ENCODE data around the gene EPHA6.

DNA sequence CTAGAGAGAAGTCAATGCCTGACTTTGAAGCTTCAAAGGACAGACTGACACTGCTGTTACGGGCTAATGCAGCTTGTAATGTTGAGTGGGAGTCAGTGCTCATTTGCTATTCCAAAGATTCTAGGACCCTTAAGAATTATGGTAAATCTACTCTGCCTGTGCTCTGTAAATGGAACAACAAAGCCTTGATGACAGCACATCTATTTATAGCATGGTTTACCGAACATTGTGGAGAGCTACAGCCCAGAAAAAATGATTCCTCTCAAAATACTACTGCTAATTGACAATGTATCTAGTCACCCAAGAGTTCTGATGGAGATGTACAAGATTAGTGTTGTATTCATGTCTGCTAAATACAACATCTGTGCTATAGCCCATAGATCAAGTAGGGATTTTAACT lies 262.3 kb downstream of the EPHA6 start:
- no peak for TF ChIP-seq POLR2AphosphoS5 (IDR thresholded peaks at IDR 0.05)
- TF ChIP-seq, protein P1, sequence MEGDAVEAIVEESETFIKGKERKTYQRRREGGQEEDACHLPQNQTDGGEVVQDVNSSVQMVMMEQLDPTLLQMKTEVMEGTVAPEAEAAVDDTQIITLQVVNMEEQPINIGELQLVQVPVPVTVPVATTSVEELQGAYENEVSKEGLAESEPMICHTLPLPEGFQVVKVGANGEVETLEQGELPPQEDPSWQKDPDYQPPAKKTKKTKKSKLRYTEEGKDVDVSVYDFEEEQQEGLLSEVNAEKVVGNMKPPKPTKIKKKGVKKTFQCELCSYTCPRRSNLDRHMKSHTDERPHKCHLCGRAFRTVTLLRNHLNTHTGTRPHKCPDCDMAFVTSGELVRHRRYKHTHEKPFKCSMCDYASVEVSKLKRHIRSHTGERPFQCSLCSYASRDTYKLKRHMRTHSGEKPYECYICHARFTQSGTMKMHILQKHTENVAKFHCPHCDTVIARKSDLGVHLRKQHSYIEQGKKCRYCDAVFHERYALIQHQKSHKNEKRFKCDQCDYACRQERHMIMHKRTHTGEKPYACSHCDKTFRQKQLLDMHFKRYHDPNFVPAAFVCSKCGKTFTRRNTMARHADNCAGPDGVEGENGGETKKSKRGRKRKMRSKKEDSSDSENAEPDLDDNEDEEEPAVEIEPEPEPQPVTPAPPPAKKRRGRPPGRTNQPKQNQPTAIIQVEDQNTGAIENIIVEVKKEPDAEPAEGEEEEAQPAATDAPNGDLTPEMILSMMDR (IDR thresholded peaks at IDR 0.05) = no peak
